ENCODE data around the gene CYSLTR2. TPM values are rescaled to one million over a fixed set of nuclear protein-coding genes. Genes with fewer than 3 reads are reported as not detected.
"Not testable (repeated sequence)": the region's sequence is repeated elsewhere in the genome, so short reads cannot be mapped to it uniquely, and the experiment has no call there.

The CYSLTR2 gene
- total RNA-seq, 2 donors from 2014 or later, result 0.10 to 0.80 TPM

DNA sequence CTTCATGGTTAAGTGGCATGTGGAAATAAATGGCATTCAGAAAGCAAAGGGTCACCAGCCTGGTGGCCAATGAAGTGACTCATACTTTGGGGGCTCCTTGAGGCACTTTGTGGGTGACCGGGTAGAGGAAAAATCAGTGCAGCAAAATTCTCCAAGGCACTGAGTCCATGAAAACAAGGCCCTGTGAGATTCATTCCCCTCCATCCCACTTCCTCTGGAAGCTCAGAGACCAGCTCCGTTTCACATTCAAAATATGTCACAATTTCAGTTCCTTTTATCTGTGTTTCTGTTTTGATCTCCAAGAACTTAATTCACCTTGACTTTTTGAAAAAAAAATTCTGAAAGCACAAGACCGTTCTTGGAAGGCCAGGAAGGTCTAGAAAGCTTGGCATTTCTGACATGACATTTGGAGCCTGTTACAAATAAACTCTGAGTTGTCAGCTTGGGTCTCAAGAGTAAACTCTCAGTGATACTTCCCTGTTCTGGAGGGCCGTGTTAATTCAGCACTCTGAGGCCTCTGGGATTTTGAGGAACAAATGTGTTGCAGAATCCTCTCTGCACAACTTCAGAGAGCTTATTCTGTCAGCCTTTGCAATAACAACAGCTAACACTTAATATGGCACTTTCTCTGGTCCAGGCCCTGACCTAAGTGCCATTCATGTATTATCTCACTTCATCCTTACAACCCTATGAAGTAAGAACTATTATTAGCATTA, 6.8 kb downstream of the CYSLTR2 start:
- H3K4me3 ChIP-seq, result no peak overlapping the region
- TF ChIP-seq, protein P1, sequence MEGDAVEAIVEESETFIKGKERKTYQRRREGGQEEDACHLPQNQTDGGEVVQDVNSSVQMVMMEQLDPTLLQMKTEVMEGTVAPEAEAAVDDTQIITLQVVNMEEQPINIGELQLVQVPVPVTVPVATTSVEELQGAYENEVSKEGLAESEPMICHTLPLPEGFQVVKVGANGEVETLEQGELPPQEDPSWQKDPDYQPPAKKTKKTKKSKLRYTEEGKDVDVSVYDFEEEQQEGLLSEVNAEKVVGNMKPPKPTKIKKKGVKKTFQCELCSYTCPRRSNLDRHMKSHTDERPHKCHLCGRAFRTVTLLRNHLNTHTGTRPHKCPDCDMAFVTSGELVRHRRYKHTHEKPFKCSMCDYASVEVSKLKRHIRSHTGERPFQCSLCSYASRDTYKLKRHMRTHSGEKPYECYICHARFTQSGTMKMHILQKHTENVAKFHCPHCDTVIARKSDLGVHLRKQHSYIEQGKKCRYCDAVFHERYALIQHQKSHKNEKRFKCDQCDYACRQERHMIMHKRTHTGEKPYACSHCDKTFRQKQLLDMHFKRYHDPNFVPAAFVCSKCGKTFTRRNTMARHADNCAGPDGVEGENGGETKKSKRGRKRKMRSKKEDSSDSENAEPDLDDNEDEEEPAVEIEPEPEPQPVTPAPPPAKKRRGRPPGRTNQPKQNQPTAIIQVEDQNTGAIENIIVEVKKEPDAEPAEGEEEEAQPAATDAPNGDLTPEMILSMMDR (IDR thresholded peaks at IDR 0.05), result no peak
- no peaks in the 10 kb centered on the region for H3K36me3 ChIP-seq
- no peaks in the 10 kb centered on the region for H3K27me3 ChIP-seq
- no peak for DNase-seq
- H3K4me1 ChIP-seq, result no peaks in the 10 kb centered on the region
- H3K9me3 ChIP-seq, result no peaks in the 10 kb centered on the region
- intact Hi-C loops (cut with DNase I), result no loop called here
- H3K27ac ChIP-seq, result no peak overlapping the region
- H3K9ac ChIP-seq (ENCODE audit: low read depth in 2 of 2, low read length in 2 of 2), result no peak overlapping the region

DNA sequence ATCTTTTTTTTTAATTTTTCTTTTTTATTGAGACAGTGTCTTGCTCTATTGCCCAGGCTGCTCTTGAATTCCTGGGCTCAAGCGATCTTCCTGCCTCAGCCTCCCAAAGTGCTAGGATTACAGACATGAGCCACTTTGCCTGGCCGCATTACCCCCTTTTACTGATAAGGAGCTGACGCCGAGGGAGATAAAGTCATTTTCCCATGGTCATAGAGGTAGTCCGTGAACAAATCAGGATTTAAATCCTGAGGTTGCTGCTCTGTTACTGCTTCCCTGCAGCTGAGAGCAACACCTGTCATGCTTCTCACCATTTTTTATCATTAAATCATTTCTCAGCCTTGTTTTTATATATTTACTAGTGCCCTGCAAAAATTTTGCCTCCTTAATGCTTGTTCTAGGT, 7.4 kb downstream of the CYSLTR2 start:
- no peaks in the 10 kb centered on the region for H3K36me3 ChIP-seq
- TF ChIP-seq, protein P1 (IDR thresholded peaks at IDR 0.05), result no peak
- intact Hi-C loops (cut with DNase I), result no loop called here
- H3K27ac ChIP-seq, result no peak overlapping the region
- no peaks in the 10 kb centered on the region for H3K27me3 ChIP-seq
- no peaks in the 10 kb centered on the region for H3K4me1 ChIP-seq
- DNase-seq, result no peak
- no peaks in the 10 kb centered on the region for H3K9me3 ChIP-seq
- no peak overlapping the region for H3K4me3 ChIP-seq
- no peak overlapping the region for H3K9ac ChIP-seq (ENCODE audit: low read depth in 2 of 2, low read length in 2 of 2)

DNA sequence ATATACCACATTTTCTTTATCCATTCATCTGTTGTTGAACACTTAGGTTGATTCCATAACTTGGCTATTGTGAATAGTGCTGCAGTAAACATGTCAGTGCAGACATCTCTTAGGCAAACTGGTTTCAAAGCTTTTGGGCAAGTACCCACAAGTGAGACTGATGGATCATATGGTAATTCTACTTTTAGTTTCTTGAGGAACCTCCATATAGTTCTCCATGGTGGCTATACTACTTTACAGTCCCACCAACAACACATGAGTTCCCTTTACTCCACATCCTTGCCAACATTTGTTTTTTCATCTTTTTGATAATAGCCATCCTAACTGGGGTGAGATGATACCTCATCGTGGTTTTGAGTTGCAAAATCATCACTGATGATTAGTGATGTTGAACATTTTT, 8.5 kb downstream of the CYSLTR2 start:
- H3K9me3 ChIP-seq, result no peaks in the 10 kb centered on the region
- TF ChIP-seq, protein P1 (IDR thresholded peaks at IDR 0.05), result no peak

DNA sequence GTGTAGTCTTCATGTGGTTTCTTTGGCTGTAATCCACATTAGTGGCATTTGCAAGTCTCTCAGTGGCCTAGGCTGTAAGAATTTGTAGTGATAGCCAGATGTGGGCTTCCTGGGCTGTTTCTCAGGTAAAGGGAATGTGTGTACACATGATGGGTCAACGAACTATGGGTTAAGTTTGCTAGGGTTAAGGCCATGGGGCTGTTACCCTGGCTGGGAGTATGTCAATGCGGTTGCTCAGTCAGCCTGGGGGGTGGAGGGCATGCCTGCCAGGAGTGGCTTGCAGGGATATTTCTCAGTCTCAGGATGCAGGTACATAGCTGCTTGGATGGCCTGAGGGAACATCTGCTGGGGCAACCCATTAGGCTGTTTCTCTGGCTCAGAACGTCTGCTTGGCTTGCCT, 13.4 kb downstream of the CYSLTR2 start:
- Histone ChIP-seq H3K27me3 (no peaks in the 10 kb centered on the region), H3K9ac (ENCODE audit: low read depth in 2 of 2, low read length in 2 of 2) (no peak overlapping the region), H3K9me3 (no peaks in the 10 kb centered on the region), H3K36me3 (no peaks in the 10 kb centered on the region), H3K4me3 (no peak overlapping the region), H3K4me1 (no peaks in the 10 kb centered on the region), H3K27ac (no peak overlapping the region)
- intact Hi-C loops (cut with DNase I), result no loop called here
- no peak for DNase-seq
- TF ChIP-seq, protein P1 (IDR thresholded peaks at IDR 0.05), result no peak

More for the DNA sequence above, 8.5 kb downstream of the CYSLTR2 start:
- no peak for DNase-seq
- H3K4me1 ChIP-seq, result no peaks in the 10 kb centered on the region
- intact Hi-C loops (cut with DNase I), result no loop called here
- no peak overlapping the region for H3K9ac ChIP-seq (ENCODE audit: low read depth in 2 of 2, low read length in 2 of 2)
- no peak overlapping the region for H3K4me3 ChIP-seq
- H3K27ac ChIP-seq, result no peak overlapping the region
- no peaks in the 10 kb centered on the region for H3K36me3 ChIP-seq
- no peaks in the 10 kb centered on the region for H3K27me3 ChIP-seq

DNA sequence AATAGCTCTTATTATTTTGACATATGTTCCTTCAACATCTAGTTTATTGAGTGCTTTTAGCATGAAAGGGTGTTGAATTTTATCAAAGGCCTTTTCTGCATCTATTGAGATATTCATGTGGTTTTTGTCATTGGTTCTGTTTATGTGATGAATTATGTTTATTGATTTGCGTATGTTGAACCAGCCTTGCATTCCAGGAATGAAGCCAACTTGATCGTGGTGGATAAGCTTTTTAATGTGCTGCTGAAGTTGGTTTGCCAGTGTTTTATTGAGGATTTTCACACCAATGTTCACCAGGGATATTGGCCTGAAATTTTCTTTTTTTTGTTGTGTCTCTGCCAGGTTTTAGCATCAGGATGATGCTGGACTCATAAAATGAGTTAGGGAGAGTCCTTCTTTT, 17.7 kb downstream of the CYSLTR2 start:
- H3K27ac ChIP-seq; intact Hi-C loops (cut with DNase I); DNase-seq; H3K9ac ChIP-seq (ENCODE audit: low read depth in 2 of 2, low read length in 2 of 2); H3K9me3 ChIP-seq; H3K4me1 ChIP-seq; H3K4me3 ChIP-seq; H3K36me3 ChIP-seq; H3K27me3 ChIP-seq: not testable (repeated sequence)

DNA sequence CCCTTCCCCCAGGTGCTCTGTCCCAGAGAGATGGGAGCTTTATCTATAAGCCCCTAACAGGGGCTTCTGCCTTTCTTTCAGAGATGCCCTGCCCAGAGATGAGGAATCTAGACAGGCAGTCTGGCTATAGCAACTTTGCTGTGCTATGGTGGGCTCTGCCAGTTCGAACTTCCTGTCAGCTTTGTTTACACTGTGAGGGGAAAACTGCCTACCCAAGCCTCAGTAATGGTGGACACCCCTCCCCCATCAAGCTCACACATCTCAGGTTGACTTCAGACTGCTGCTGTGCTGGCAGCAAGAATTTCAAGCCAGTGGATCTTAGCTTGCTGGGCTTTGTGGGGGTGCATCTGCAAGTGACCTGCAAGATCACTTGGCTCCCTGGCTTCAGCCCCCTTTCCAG, 21.5 kb downstream of the CYSLTR2 start:
- no peak for DNase-seq
- Histone ChIP-seq H3K27me3 (no peaks in the 10 kb centered on the region), H3K9me3 (no peaks in the 10 kb centered on the region), H3K4me3 (no peak overlapping the region), H3K27ac (no peak overlapping the region), H3K4me1 (no peaks in the 10 kb centered on the region), H3K9ac (ENCODE audit: low read depth in 2 of 2, low read length in 2 of 2) (no peak overlapping the region), H3K36me3 (no peaks in the 10 kb centered on the region)
- TF ChIP-seq, protein P1 (IDR thresholded peaks at IDR 0.05), result no peak
- intact Hi-C loops (cut with DNase I), result no loop called here

All from colonic mucosa (tissue), 4 donors.